HG02798 (cell line): ENCODE data around the gene ERMAP.
"Not testable (repeated sequence)": the region's sequence is repeated elsewhere in the genome, so short reads cannot be mapped to it uniquely, and the experiment has no call there.

Source experiments
- ATAC-seq: cut with Tn5 transposase; IDR thresholded peaks from one replicate; pipeline ENCODE4 v1.9.1; 2021; ENCODE audit warnings: mild to moderate bottlenecking; ENCODE audit not compliant: unreplicated experiment, poor library complexity

The ERMAP gene

DNA sequence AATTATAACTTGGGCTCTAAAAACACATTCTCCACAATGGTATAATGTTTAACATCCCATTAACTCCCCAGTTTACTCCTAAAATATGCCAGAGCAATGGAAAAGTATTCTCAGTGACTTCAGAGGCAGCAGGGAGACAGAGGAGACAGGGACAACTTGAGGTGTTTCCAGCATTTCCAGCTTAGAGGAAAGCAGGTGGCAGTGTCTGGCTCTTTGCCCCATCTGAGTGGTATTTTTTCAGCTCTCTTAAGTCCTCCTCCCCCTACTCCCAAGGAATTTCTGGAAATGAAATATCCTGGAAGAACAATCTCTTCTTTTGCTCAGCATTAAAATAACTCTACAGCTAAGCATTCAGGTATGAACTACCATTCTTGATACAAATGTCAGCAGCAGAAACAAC is 10.8 kb upstream of the ERMAP start:
- no peak for ATAC-seq

DNA sequence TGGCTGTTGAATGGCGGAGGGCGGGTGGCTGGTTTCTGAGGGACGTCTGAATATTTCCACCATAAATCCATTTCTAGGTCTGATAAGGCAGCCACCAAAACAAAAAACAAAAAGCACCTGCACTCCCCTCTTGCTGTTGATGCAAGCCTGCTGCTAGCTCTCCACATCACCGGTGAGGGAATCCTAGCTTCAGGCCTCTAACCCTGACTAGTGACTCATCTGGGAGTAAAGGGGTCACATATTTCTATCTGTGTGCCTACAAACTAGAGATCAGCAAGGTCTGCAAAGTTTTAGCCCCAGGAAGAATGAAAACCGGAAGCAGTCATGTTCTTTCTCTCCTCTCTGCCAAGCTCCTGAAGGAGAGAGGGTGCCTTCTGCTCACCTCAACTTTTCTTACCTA is 10.3 kb upstream of the ERMAP start:
- ATAC-seq: no peak

DNA sequence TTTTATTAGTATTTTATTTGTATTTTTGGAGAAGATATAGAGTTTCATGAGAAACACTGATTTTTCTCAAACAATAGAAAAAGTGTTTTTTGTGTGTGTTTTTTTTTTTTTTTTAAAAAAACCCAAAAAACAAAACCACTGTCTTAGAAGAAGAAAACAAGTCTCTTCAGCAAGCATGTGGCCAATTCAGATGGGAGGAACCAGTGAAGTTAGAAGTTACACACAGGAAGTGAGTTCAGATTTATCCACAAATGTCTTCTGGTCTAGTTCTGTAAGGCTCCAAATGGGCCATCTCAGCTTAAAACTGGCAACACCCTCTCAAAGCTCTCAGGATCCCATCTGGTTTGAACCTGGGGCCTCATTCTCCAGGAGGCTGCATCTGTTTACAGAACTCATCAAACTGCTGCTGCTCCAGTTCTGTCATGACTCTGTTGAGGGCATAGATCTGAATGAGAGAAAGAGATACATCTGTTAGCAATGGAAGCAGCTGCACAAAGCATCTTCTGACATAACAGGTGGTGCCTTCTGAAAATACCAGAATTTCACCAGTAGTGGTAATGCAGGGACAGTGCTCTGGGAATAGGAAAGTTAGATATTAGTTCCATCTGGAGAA is 9.8 kb upstream of the ERMAP start:
- ATAC-seq: no peak

DNA sequence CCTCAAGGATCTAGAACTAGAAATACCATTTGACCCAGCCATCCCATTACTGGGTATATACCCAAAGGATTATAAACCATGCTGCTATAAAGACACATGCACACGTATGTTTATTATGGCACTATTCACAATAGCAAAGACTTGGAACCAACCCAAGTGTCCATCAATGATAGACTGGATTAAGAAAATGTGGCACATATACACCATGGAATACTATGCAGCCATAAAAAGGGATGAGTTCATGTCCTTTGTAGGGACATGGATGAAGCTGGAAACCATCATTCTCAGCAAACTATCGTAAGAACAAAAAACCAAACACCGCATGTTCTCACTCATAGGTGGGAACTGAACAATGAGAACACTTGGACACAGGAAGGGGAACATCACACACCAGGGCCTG is 2.1 kb upstream of the ERMAP start:
- not testable (repeated sequence) for ATAC-seq

DNA sequence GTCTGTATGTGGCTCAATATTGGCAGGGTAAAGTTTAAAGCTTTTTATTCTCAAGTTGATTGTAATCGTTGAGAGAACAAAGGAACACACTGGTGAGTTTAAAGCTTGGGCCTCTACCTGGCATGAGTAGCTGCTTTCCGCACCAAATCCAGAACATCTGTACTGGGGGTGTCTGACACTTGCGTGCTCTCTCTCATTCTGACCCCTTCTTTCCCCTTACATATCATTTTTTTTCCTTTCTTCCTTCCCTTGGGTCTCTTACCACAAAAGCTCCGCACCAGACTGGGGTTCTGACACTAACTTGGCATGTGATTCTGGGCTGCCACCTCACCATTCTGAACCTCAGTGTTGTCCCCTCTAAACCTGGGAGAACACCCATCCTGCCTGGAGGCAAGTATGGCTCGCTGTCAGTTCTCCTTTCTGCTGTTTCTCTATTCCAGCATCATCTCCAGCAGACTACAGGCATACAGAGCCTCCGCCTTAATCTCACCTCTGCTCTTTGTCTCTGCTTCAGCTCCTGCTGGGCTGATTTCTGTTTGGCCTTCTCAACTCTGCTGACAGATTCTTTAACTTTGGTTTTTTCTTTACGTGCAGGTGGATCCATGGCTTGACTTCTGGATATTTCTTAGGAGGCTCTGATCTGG is 859 bp upstream of the ERMAP start:
- no peak for ATAC-seq

DNA sequence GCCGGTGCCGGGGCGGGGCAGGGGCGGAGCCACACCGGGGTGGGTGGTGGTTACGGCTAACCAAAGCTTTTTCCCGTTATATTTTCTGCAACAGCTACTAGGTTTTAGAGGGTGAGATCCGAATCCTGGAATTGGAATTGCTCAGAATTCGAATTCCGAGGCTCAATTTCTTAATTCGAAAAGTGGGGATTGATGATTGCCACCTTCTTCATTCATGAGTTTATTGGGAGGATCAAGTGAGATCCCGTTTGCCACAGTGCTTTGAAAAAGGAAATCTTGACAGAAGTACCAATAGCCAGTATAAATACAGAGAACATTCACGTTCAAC is 482 bp downstream of the ERMAP start:
- no peak for ATAC-seq

DNA sequence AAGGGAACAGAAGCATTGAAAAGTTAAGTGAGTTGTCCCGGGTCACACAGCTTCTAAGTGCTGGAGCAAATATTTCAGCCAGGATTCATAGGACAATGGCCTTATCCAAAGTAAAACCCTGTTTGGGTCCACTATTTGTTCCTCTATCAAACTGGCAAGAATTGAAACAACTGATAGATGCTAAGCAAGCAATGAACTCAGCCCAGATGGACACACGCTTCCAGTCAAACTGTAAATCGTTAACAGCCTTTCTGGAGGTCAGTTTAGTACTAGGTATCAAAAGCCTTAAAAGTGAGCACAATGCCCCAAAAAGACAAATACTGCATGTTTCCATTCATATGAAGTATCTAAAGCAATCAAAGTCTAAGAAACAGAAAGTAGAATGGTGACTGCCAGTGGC is 1.1 kb downstream of the ERMAP start:
- ATAC-seq: no peak

DNA sequence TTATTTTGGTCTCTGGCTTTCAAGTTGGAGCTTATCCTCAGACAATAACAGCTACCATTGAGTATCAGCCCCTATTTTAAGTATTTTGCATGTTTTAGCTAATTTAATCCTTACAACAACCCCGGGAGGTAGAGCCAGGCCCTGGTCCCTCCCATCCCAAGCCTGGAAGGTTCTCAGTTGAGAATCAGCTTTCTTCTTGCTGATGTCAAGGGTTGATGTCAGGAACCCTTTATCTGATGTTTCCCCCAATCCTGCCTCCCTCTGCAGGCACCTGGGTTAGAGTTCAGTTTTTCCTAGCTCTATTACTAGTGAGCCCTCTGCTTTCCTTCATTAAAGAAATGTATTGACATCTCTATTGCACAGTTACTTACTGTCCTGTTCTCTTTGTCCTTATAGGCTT is 3.9 kb downstream of the ERMAP start:
- ATAC-seq: no peak

DNA sequence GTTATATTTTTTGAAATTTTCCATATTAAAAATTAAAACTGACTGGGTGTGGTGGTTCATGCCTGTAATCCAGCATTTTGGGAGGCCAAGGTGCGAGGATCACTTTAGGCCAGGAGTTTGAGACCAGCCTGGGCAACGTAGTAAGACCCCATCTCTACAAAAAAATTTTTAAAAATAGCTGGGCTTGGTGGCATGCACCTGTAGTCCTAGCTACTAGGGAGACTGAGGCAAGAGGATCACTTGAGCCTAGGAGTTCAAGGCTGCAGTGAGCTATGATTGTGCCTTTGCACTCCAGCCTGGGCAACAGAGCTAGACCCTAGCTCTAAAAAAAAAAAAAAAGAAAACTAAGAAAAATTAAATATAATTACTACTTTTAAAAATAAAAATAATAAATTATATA is 4.8 kb downstream of the ERMAP start:
- no peak for ATAC-seq

DNA sequence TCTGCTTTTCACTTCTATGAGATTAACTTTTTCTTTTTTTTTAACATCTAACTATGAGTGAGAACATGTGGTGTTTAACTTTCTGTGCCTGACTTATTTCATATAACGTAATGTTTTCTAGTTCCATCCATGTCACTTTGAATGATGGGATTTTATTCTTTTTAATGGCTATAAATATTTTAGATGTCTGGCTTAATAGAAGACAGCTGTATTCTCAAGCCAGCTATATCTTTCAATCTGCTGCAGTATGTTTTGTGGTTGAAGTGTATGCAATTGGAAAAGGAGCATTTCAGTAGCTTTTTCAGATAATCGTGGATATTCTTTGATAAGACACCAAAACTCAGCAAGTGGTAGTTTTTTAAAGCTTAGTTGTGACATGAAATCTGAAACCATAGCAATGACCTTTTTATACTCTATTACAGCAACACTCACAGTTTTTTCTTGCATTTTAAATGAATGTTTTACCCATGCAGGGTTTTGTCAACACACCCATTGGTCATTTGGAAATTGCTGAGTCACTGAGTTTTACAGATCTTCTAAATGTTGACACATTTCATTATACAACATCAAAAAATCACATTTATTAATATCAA is 6.0 kb downstream of the ERMAP start:
- no peak for ATAC-seq

DNA sequence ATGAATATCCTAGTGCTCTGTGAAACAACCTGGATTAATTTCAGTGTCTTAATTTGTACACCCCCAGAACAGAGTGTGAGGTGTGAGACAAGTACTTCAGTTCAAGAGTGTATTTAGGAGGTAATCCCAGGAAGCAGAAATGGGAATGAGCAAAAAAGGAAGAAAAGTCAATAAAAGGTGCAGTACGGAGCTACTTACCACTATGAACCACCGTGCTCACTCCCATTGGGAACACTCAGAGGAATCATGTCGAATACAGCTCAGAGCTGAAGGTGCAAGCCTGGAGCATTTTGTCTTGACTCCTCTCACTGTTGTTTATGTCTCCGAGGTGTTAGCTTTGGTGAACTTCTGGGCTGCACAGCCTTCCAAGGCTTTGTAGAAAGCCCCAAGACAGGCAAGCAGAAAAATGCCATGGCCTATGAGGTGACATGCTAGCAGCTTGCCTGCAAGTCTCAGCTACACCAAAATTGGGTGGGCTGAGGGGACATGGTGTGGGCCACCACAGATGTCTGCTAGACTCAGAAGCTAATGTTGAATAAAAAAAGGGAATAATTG is 7.6 kb downstream of the ERMAP start:
- no peak for ATAC-seq

DNA sequence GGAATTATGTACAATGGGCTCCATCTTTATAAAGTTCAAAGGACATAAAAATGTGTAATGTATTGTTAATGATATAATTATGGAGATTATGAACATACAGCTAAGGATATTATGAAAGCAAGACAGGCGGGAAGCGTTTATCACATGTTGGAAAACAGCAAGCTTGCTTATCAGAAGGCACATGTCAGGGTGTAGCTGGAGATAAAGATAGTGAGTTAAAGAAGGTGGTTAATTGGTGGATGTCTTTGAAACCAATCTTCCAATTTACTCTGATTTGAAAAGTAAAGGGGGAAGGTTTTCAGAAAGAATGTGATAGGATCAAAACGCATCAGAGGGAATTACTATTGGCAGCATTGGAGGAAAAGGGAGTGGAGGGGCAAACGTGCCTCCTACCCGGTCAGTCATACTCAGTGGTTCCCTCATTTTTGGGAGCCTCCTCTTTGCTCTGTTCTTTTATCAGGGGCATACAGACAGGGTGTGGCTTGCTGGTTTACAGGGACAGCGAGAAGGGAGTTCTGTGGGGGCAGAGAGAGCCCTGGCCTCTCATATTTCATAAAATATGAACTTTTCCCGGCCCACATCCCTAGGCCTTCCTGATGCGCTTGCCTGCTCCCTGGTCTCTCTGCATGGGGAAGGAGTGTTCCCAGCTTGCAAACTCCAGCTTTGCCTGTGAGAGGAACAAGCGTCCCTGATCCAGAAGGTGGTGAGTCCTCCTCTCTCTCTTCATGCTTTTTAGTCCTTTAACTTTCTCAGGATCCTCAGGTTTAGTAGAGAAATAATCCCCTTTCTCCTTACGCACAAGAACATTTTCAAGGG is 8.3 kb downstream of the ERMAP start:
- ATAC-seq: no peak

DNA sequence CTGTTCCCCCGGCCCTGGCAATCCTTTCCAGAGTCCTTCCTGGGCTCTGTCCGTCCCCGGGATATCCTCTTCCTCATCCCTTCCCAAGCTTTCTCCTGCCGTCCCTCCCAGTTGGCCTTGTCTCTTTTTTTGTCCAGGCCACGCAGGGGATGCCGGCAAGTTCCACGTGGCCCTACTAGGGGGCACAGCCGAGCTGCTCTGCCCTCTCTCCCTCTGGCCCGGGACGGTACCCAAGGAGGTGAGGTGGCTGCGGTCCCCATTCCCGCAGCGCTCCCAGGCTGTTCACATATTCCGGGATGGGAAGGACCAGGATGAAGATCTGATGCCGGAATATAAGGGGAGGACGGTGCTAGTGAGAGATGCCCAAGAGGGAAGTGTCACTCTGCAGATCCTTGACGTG is 13.7 kb downstream of the ERMAP start:
- no peak for ATAC-seq

DNA sequence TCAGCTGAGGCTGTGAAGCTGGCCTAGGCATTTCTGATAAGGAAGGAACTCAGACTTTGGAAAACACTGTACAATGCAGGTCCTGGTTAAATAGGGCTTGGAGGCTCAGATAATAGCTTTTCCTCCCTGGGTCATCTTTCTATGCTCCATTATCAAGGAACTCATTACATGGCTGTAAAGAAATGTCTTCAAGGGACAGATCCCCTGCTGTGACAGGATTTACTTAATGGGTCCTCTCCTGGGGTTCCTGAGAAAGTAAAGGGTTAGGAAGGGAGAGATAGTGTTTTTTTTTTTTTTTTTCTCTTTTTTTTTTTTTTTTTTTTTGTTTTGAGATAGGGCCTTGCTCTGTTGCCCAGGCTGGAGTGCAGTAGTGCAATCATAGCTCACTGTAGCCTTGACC is 14.4 kb downstream of the ERMAP start:
- ATAC-seq: no peak

DNA sequence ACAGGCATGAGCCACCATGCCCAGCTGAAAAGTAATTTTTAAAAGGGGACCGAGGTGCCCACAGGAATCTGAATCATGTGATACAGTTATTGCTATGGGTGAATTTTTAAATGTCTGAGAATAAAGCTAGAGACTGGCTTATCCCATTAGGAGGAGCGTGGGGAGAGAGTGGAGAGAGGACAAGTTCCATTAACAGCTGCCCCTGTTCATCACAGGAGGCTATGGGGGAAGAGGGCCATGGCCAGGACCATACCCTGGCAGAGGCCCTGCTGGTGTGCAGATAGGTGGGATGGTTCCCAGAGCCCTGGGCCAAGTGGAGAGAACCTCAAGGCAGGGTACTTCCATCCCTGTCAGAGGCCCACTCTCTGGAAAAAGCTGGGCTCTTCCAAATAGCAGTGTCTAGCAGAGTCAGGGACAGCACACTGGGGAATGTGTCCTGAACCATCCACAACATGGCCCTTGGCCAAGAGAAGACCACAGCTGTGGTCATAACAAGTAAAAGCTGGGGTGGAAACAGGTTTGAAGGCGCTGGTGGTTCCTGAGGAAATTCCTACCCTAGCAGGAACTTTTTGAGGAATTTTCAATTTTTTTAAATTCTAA is 15.8 kb downstream of the ERMAP start:
- ATAC-seq: no peak

DNA sequence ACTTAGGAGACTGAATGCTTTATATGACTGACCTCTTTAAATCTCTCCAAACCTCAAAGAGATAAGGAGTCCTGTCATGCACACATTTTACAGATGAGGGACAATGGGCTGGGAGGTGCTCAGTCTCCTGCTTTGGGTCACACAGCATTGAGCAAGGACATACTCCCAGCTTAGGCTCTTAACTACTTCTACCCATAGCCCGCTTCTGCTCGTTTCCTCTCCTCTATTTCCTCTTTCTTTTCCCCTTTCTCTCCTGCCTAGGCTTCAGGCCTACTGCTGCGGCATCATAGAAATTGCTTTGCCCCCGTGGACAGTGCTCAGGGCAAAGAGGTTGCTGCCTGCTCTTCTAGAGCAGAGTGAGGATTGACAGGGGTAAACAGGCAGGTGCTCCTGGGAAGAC is 17.1 kb downstream of the ERMAP start:
- no peak for ATAC-seq

DNA sequence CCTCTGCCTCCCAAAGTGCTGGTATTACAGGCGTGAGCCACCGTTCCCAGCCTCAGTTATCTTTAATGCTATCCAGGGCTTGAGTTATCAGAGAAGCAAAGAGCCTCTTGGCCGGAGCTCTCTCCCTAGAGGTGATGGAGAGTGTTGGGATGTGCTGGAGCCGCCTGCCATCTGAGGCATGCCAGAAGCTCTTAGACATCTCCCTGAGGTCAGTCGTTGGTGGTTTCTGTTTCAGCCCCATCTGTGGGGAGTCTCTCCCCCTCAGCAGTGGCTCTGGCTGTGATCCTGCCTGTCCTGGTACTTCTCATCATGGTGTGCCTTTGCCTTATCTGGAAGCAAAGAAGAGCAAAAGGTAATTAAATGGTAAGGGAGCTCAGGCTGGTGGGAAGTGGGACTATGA is 17.9 kb downstream of the ERMAP start:
- no peak for ATAC-seq

DNA sequence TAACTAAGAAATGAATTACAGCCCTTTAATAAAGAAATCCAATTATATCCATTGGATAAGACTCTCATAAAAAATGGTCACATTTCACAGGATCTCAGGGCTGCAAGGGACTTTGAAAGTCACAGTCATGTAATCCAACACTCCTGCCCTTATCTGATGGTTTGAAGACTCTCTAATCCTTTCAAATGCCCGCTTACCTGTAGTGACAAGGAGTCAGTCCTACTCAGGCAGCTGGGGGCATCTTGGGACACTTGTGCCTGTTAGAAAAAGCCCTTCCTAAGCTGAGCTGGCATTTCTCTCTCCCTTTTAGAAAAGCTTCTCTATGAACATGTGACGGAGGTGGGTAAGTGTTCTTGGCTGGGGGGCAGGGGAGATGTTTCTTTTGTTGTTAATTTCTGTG is 18.5 kb downstream of the ERMAP start:
- no peak for ATAC-seq

DNA sequence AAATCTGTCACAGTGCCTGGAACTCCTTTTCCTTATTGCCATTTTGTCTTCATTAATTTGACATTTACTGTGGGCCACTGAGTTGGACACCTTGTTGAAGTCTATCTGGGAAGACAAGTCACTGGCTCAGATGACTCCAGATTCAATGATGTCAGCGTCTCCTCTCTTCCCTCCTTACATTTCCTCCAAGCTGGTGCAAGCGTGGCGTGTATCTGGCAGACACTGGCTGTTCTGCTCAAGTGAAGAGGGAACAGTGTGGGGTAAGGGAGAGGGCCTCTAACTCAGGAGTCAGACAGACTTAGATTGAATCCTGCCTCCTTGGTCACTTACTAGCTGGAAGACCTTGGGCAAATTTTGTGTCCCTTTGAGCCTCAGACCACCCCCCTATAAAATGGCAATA is 20.8 kb downstream of the ERMAP start:
- ATAC-seq: no peak

DNA sequence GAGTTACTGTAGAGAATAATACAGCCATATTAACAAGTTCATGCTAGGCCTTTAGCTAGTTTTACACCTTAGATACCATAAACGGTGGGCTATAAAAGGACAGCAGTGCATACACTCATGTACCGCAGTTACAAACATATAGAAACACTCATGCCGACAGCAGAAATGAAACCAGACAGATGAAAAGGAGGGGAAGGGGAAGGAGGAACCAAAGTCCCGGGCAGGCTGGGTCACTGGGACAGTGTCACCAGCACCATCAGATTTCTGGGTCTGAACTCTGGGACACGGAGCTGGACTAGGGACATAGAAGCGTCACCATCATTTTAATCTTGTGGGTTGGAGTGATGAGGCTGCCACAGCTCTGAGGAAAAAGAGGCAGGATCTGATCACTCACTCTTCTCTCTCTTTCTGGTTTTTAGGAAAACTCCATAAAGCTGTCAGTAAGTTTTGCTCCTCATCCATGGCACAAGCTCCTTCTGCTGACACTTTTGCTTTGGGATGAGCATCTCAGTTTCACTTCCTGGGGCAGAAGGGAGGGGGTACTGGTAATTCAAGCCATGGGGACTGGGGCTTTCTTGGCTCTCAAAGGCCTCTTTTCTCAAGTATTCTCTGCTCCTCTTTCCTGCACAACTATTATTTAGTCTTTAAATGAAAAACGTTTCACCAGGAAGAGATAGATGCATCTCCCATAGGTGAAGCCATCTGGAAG is 21.7 kb downstream of the ERMAP start:
- ATAC-seq: no peak
